ENCODE data around the gene HSPB9. TPM values are rescaled to one million over a fixed set of nuclear protein-coding genes. Genes with fewer than 3 reads are reported as not detected.

HSPB9 gene
- total and polyA plus RNA-seq, 2 donors from 2014 or later: 0.99 TPM; not detected in 1

DNA sequence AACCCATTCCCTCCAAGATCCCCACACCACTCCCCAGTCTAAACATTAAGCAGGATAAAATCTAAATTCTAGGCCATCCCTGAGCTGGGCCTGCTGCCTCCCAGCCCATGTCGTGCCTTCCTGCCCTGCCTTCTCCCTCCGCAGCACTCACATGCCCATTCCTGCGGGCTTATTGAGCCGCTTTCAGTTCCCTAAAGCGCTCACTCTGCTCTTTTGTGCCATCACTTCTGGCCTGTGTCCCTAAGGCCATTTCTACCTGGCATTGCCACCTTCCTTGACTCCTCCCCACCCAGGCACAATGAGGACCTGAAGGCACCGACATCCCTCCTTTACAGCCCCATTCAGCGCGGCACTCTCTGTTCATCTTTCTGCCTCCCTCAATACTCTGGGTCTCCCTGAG lies 45.2 kb downstream of the HSPB9 start:
- Histone ChIP-seq H3K36me3 (ENCODE audit: control insufficient read depth in 2 of 3, insufficient read depth in 3 of 3, low read length in 3 of 3) (no peaks in the 10 kb centered on the region), H3K27ac (ENCODE audit: low read depth in 2 of 2, low read length in 2 of 2) (no peak overlapping the region)
- no peak for FAIRE-seq

DNA sequence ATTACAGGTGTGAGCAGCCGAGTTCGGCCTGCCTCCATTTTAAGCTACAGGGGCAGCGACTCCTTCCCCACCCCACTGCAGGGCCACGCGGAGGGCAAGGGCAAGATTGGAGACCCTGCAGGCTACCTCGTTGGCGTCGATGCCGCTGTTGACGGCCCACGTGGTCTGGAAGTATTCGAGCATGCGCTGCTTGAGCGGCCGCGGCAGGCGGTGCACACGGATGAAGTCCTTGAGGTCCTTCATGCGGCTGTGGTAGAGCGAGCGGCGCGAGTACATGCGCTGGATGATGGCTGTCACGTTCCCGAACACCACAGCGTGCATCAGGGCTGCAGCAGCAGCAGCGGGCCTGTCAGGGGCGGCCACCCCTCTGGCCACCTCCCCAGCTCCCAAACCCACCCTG lies 46.7 kb downstream of the HSPB9 start:
- TF ChIP-seq, protein P1, sequence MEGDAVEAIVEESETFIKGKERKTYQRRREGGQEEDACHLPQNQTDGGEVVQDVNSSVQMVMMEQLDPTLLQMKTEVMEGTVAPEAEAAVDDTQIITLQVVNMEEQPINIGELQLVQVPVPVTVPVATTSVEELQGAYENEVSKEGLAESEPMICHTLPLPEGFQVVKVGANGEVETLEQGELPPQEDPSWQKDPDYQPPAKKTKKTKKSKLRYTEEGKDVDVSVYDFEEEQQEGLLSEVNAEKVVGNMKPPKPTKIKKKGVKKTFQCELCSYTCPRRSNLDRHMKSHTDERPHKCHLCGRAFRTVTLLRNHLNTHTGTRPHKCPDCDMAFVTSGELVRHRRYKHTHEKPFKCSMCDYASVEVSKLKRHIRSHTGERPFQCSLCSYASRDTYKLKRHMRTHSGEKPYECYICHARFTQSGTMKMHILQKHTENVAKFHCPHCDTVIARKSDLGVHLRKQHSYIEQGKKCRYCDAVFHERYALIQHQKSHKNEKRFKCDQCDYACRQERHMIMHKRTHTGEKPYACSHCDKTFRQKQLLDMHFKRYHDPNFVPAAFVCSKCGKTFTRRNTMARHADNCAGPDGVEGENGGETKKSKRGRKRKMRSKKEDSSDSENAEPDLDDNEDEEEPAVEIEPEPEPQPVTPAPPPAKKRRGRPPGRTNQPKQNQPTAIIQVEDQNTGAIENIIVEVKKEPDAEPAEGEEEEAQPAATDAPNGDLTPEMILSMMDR (IDR thresholded peaks at IDR 0.05; ENCODE audit: borderline replicate concordance, extremely low read depth, insufficient read depth): no peak
- Histone ChIP-seq H3K9me3 (ENCODE audit: control insufficient read depth in 2 of 3, insufficient read depth in 1 of 3, low read length in 3 of 3) (no peaks in the 10 kb centered on the region), H3K4me1 (ENCODE audit: control insufficient read depth in 2 of 3, insufficient read depth in 2 of 3, low read depth in 1 of 3, low read length in 3 of 3) (no peaks in the 10 kb centered on the region), H3K9ac (ENCODE audit: low read length in 3 of 3) (no peak overlapping the region), H3K4me3 (ENCODE audit: low read length in 3 of 3) (no peak overlapping the region), H3K27me3 (ENCODE audit: control insufficient read depth, insufficient read depth, low read length) (no peaks in the 10 kb centered on the region), H3K27ac (ENCODE audit: low read depth in 2 of 2, low read length in 2 of 2) (no peak overlapping the region), H3K36me3 (ENCODE audit: control insufficient read depth in 2 of 3, insufficient read depth in 3 of 3, low read length in 3 of 3) (no peaks in the 10 kb centered on the region)
- DNase-seq: no peak
- intact Hi-C loops (cut with DNase I): no loop called here
- no peak for FAIRE-seq

More for the DNA sequence above, 45.2 kb downstream of the HSPB9 start:
- H3K27me3 ChIP-seq (ENCODE audit: control insufficient read depth, insufficient read depth, low read length): no peaks in the 10 kb centered on the region
- TF ChIP-seq, protein P1 (IDR thresholded peaks at IDR 0.05; ENCODE audit: borderline replicate concordance, extremely low read depth, insufficient read depth): no peak
- DNase-seq: no peak
- H3K9me3 ChIP-seq (ENCODE audit: control insufficient read depth in 2 of 3, insufficient read depth in 1 of 3, low read length in 3 of 3): no peaks in the 10 kb centered on the region
- H3K4me3 ChIP-seq (ENCODE audit: low read length in 3 of 3): no peak overlapping the region
- H3K4me1 ChIP-seq (ENCODE audit: control insufficient read depth in 2 of 3, insufficient read depth in 2 of 3, low read depth in 1 of 3, low read length in 3 of 3): no peaks in the 10 kb centered on the region
- intact Hi-C loops (cut with DNase I): no loop called here
- no peak overlapping the region for H3K9ac ChIP-seq (ENCODE audit: low read length in 3 of 3)

DNA sequence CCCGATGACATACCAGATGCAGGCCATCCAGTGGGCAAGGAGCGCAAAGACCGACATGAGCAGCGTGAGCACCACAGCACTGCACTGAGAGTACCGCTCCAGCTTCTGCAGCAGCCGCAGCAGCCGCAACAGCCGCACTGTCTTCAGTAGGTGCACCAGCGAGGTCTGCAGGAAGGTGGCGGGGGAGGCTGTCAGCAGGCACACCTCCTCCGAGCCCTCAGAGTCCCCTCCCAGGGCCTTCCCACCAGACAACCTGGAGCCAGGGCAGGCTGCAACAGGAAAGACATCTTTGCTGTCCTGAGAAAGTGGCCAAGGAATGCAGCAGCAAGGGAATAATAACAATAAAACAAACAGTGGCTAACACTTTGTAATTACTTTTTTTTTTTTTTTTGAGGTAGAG lies 49.2 kb downstream of the HSPB9 start:
- TF ChIP-seq, protein P1 (IDR thresholded peaks at IDR 0.05; ENCODE audit: borderline replicate concordance, extremely low read depth, insufficient read depth): no peak
- Histone ChIP-seq H3K36me3 (ENCODE audit: control insufficient read depth in 2 of 3, insufficient read depth in 3 of 3, low read length in 3 of 3) (no peaks in the 10 kb centered on the region), H3K4me1 (ENCODE audit: control insufficient read depth in 2 of 3, insufficient read depth in 2 of 3, low read depth in 1 of 3, low read length in 3 of 3) (no peaks in the 10 kb centered on the region), H3K27ac (ENCODE audit: low read depth in 2 of 2, low read length in 2 of 2) (no peak overlapping the region), H3K27me3 (ENCODE audit: control insufficient read depth, insufficient read depth, low read length) (no peaks in the 10 kb centered on the region), H3K9ac (ENCODE audit: low read length in 3 of 3) (no peak overlapping the region), H3K4me3 (ENCODE audit: low read length in 3 of 3) (no peak overlapping the region), H3K9me3 (ENCODE audit: control insufficient read depth in 2 of 3, insufficient read depth in 1 of 3, low read length in 3 of 3) (no peaks in the 10 kb centered on the region)
- DNase-seq (peak in 3 of 5 donors; percentile 22 to 43 (median 29)), FAIRE-seq (no peak)
- intact Hi-C loops (cut with DNase I): no loop called here

Other genes with a start within 250 kb of the HSPB9 start
- gene ACLY, start 203.9 kb upstream of the HSPB9 start, total RNA-seq: 104 TPM
- 33.7 TPM for gene ACLY, start 203.9 kb upstream of the HSPB9 start, polyA plus RNA-seq (ENCODE audit: insufficient read depth, low read depth, low replicate concordance)
- 6.0 TPM for gene ODAD4, start 192.2 kb upstream of the HSPB9 start, total RNA-seq
- 4.6 TPM for gene ODAD4, start 192.2 kb upstream of the HSPB9 start, polyA plus RNA-seq (ENCODE audit: insufficient read depth, low read depth, low replicate concordance)
- gene CNP, start 156.0 kb upstream of the HSPB9 start, total RNA-seq: 87.5 TPM
- gene CNP, start 156.0 kb upstream of the HSPB9 start, polyA plus RNA-seq (ENCODE audit: insufficient read depth, low read depth, low replicate concordance): 64.0 TPM
- gene DNAJC7, start 105.4 kb upstream of the HSPB9 start, total RNA-seq: 88.1 TPM
- 141 TPM for gene DNAJC7, start 105.4 kb upstream of the HSPB9 start, polyA plus RNA-seq (ENCODE audit: insufficient read depth, low read depth, low replicate concordance)
- 26.8 TPM for gene NKIRAS2, start 102.7 kb upstream of the HSPB9 start, total RNA-seq
- gene NKIRAS2, start 102.7 kb upstream of the HSPB9 start, polyA plus RNA-seq (ENCODE audit: insufficient read depth, low read depth, low replicate concordance): 21.2 TPM
- gene C17orf113, start 72.2 kb upstream of the HSPB9 start, total RNA-seq: 3.8 TPM
- gene C17orf113, start 72.2 kb upstream of the HSPB9 start, polyA plus RNA-seq (ENCODE audit: insufficient read depth, low read depth, low replicate concordance): 1.1 TPM
- 1.2 TPM for gene ZNF385C, start 24.3 kb upstream of the HSPB9 start, total RNA-seq
- 1.1 TPM for gene ZNF385C, start 24.3 kb upstream of the HSPB9 start, polyA plus RNA-seq (ENCODE audit: insufficient read depth, low read depth, low replicate concordance)
- 27.5 TPM for gene DHX58, start 10.1 kb upstream of the HSPB9 start, total RNA-seq
- gene DHX58, start 10.1 kb upstream of the HSPB9 start, polyA plus RNA-seq (ENCODE audit: insufficient read depth, low read depth, low replicate concordance): 22.1 TPM
- 38.6 TPM for gene KAT2A, start 1.4 kb upstream of the HSPB9 start, total RNA-seq
- gene KAT2A, start 1.4 kb upstream of the HSPB9 start, polyA plus RNA-seq (ENCODE audit: insufficient read depth, low read depth, low replicate concordance): 38.6 TPM
- gene RAB5C, start 32.2 kb downstream of the HSPB9 start, total RNA-seq: 159 TPM
- 286 TPM for gene RAB5C, start 32.2 kb downstream of the HSPB9 start, polyA plus RNA-seq (ENCODE audit: insufficient read depth, low read depth, low replicate concordance)
- gene KCNH4, start 58.3 kb downstream of the HSPB9 start, total RNA-seq: 0.35 TPM
- gene KCNH4, start 58.3 kb downstream of the HSPB9 start, polyA plus RNA-seq (ENCODE audit: insufficient read depth, low read depth, low replicate concordance): not detected
- gene HCRT, start 62.6 kb downstream of the HSPB9 start, total RNA-seq: not detected
- gene HCRT, start 62.6 kb downstream of the HSPB9 start, polyA plus RNA-seq (ENCODE audit: insufficient read depth, low read depth, low replicate concordance): not detected
- 41.2 TPM for gene GHDC, start 71.7 kb downstream of the HSPB9 start, total RNA-seq
- 37.0 TPM for gene GHDC, start 71.7 kb downstream of the HSPB9 start, polyA plus RNA-seq (ENCODE audit: insufficient read depth, low read depth, low replicate concordance)
- 68.0 TPM for gene STAT5B, start 153.6 kb downstream of the HSPB9 start, total RNA-seq
- gene STAT5B, start 153.6 kb downstream of the HSPB9 start, polyA plus RNA-seq (ENCODE audit: insufficient read depth, low read depth, low replicate concordance): 20.4 TPM
- 47.9 TPM for gene STAT5A, start 165.7 kb downstream of the HSPB9 start, total RNA-seq
- 11.5 TPM for gene STAT5A, start 165.7 kb downstream of the HSPB9 start, polyA plus RNA-seq (ENCODE audit: insufficient read depth, low read depth, low replicate concordance)

Measured in kidney (tissue), 14 donors.